GM12872 (cell line): ENCODE results near the gene DENND1A.

Experiments
- CTCF ChIP-seq: IDR thresholded peaks from 3 replicates; pipeline ENCODE4 v1.5.1; 2011; ENCODE audit warnings: low read depth, mild to moderate bottlenecking, low read length, moderate library complexity; ENCODE audit not compliant: insufficient read depth

DENND1A gene

GRCh38 chr9:123378956-123379660, 550.8 kb downstream of the DENND1A start:
- no peak for TF ChIP-seq CTCF

DNA sequence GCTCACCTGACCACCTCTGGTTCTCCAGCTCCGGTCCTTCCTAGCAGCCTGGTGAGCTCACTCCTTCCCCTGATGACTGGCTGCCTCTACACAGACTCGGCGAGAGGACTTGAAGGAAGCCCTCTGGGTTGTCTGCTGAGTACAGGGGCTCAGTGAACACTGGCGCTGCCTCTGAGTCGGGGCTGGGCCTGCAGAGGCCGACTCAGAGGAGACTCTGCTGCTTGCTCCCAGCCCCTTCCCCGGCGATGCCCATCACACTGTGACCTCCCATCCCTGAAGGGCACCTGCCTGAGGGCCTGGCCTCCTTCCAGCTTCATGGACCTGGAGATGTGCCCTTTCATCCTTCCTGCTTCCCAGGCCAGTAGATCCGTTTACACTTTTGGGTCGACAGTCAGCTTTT, 551.9 kb downstream of the DENND1A start:
- no peak for TF ChIP-seq CTCF

DNA sequence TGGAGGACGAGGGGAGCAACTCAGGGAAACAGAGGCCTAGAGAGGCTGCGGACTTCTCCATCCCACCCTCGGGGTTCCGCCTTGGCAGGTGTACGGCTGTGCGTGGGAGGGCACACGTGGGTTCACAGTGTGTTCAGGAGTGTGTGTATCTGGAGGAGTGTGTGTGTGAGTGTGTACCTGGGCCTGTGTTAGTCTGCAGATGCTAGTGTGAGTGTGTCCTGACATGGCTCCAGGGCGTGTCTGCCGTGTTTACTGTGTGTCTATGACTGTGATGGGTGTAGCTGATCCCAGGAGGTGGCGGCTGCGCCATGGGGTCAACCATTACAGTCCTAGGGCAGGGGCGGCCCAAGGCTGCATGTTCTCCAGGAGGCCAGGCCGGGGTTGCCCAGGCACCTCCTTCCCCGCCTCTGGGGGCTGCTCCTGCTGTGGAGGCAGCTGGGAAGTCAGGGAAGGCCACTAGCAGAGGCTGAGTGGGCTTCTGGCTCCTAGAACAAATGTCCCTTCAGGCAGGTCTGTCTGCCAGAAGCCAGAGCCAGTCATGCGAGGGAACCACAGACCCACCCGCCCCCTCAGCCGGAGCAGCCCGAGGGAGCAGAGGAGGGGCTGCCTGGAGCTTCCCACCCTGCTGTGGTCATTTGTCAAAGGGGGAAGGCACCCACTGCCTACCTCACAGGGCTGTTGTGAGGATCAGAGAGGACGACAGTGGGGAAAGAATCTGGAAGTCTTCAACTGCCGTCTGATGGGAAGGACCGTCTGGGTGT, 552.5 kb downstream of the DENND1A start:
- TF ChIP-seq CTCF = no peak

DNA sequence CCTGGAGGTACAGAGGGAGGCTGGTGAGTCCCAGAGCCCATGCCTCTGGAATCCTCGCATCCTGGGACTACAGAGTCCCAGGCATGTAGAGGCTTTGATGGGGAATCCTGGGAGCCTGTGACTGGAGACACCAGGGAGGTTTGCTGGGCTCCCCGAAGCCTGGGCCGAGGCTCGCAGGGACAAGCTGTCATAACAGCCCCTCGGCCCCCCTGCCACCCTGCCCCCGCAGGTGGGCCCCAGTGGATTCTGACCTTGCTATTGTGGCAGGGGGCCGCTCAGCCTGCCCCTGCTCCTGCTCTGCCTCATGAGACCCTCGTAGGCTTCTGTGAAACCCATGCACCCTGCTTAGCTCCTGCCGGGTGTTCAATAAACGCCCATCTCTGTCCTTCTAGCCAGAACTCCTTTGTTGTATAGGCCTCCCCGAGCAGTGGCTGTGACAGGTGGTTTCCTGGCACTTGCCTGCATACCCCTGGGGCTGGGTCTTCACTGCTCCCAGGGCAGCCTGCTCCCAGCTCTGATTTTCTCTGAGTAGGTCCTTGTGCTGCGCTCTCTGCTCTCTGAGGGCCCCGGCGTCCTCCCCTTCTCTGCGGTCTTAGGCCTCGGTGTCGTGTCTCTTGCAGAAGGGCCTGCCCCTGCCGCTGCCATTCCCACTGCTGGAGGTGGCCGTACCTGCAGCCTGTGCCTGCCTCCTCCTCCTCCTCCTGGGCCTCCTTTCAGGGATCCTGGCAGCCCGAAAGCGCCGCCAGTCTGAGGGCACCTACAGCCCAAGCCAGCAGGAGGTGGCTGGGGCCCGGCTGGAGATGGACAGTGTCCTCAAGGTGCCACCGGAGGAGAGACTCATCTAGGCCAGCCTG, 553.5 kb downstream of the DENND1A start:
- TF ChIP-seq CTCF = no peak

DNA sequence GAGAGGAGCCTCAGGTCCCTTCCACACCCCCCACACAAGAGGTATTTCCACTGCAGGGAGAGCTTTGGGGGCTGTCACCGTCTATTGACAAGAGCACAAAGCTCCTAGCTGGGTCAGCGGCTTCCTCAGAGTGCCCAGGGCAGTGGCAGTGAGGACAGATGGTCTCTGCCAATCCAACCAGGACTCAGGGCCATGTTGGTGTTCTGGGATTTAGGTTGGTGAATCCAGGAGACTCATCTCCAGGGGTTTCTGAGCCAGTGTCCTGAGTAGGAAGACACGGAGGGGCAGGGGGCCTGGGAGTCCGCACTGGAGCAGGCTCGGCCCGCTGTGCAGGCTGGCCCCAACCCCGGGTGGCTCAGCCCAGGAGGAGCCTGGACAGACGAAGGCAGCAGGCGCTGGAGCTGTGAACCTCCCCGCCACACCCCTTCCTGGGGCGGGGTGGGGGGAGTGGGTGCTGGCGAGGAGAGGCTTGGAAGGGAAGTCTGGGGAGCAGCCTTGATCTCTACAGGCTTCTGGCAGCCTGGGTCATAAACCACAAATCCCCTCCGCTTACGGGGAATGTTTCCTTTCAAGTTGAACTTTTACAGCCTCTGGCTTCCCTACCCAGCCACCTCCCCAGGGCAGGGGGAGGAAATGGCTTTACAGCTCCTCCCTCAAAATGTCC, 554.3 kb downstream of the DENND1A start:
- TF ChIP-seq CTCF = no peak

- TF ChIP-seq CTCF = no peak
Observed at GRCh38 chr9:123373946-123374345, 556.0 kb downstream of the DENND1A start.
